T-helper 1 cell (primary cell): ENCODE results near the gene TMF1.
A peak's percentile ranks its signal among the peaks of the same experiment; 100 is the strongest.

ENCODE experiments used
- DNase-seq, 5 donors: peaks; one replicate each; pipeline ENCODE4 v3.0.0-alpha.2; 2012 to 2020
- total RNA-seq, 4 donors: gene quantifications; one replicate each; lab custom pipeline; 2026; lab: John Stamatoyannopoulos, UW

TMF1 gene
- total RNA-seq = 187 to 252 (median 209) reads per million in 4 donors

DNA sequence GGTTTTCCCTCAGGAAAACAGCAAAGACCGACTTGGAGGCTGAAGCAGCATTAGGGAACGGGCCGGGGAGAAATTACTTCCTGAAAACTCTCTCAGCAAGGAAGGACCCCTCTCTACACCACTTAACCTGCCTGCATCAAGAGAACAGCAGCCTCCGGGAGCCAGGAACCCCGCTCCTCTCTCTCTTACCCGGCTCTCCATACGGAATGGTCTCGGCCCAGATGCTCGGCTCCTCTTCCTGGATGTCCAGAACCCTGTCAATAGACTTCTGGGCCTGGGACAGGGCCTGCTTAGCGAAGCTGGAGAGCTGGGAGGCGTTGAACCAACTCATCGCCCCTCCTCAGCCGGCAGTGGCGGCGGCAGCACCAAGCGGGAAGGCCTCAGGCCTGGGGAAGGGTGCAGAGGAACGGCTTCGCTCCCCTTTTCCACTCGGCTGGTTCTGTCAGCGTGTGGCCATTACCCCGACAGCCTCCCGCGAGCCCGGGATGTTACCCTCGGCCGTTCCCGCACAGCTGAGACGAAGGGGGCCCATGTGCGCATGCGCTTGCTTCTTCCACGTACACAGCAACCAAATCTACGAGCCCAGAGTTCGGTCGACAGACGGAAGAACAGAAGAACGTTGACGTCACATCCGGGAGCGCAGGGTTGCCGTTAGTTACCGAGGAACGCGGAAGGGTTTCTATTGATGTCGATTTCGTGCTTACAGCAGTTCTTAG lies at the start of gene TMF1:
TSS of gene TMF1 (minus strand) at position 578 of the 716 bp plus-strand sequence. CDS start at position 331, 247 bp downstream.
- DNase-seq = peak; percentile 95 to 99 (median 98)

DNA sequence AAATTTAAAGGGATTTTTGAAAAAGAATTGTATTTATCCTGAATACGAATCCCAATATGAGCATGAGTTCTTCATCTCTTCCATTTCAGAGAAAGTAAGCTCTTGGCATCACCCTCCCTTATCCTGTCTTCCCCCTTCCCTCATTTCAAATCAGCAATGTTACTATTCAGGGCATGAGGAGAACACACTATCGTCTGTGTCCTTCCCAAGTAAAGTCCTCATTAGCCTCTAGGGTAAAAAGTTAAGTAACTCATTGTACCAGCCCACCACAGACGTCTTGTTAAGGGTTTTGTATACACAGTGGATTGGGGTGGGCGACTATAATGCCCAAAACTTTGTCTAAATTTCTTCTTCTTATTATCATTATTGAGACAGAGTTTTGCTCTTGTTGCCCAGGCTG lies 47.4 kb upstream of the TMF1 start:
- no peak for DNase-seq

GRCh38 chr3:69097407-69098086 lies 45.4 kb upstream of the TMF1 start:
- no peak for DNase-seq

- DNase-seq = no peak
Observed at GRCh38 chr3:69096299-69096698, 44.2 kb upstream of the TMF1 start.

DNA sequence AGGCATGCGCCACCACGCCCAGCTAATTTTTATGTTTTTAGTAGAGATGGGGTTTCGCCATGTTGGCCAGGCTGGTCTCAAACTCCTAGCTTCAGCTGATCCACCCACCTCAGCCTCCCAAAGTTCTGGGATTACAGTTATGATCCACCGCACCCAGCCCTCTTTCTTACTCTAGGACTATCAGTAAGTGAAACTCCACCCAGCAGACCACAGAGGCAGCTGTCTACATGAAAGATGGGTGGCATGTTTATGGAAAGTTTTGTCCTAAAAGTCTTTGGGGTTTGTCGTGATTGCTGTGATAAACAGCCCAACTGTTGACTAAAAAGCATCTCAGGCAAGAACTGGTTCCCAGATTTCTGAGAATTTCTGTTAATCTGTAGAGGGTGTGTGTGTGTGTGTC lies 43.5 kb upstream of the TMF1 start:
- DNase-seq = peak in 2 of 5 donors; percentile 13 to 53

DNA sequence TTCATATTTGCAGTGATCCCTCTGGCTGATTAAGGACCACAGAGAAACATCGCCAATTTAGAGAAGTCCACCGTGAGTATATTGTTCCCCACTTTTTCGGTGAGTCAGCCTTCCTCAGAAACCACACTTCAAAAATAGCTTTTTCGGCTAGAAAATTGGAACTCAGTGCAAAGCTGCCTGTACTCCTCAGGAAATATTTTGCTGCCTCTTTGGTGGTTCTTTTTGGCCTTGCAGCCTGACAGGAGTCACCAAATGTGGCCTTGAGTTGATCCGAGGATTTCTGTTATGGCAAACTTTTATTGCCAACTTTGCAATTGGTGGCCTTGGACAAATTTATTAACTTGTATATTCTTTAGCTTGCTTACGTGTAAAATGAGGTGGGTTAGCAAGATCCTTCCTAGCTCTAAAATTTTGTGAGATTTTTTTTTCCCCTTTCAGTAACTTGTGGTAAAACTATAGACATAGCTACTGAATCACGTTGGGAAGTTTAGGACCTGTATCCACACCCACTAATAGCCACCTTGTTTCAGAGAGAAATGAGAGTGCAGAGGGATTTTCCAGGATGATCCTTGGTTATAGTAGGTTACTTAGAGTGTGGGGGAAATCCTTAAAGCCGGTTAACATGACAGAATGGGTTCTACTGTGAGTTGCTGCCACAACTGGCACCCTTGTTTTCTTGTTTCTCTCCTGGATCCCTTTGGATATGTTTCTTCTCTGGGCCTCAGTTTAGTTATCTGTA lies 42.5 kb upstream of the TMF1 start:
- DNase-seq = no peak

DNA sequence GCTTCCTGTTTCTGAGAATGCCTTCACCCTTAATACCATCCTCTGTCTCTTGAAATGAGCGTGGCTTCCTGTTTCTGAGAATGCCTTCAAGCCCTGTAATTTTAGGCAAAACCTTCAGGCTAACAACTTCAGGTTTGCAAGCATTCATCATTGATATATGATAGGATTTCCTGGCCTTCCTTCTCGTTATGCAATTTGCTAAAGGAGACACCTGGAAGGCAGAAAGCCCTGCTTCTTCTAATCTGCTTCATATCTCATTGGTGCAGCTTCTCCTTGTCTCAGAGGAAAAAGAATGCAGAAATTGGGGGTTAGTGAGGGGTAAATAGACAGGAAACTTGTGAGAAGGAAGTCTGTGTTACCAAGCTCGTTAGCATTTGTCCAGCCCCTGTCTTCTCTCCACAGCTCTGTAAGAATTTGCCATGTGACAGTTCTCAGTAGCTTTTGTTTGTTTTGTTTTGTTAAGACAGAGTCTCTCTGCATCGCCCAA lies 39.9 kb upstream of the TMF1 start:
- peak in 2 of 5 donors; percentile 5 to 79 for DNase-seq

DNA sequence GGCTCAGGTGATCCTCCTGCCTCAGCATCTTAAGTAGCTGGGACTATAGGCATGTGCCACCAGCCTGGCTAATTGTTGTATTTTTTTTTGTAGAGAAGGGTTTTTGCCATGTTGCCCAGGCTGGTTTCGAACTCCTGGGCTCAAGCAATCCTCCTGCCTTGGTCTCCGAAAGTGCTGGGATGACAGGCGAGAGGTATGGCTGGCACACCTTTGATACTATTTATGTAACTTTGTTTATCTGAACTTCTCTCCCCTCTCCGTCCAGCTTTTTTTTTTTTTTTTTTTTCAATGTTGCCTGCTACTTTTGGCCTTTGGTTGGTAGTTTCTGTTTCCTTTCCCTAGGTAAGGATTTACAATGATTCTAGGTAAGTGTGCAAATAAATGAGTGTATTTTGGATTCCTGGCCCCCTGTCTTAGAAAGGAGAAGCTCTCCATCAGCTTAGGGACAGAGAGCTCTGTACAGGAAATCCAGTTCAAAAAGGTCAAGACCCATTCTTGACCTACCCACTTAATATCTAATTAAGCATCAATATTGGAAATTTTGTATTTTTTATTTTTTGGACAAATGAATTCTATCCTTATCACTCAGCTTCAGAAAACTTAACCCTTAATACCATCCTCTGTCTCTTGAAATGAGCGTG lies 39.4 kb upstream of the TMF1 start:
- no peak for DNase-seq

GRCh38 chr3:69090021-69090420 lies 37.9 kb upstream of the TMF1 start:
- no peak for DNase-seq

- peak in 1 of 5 donors; percentile 62 for DNase-seq
Observed at GRCh38 chr3:69088063-69088462, 35.9 kb upstream of the TMF1 start.

DNA sequence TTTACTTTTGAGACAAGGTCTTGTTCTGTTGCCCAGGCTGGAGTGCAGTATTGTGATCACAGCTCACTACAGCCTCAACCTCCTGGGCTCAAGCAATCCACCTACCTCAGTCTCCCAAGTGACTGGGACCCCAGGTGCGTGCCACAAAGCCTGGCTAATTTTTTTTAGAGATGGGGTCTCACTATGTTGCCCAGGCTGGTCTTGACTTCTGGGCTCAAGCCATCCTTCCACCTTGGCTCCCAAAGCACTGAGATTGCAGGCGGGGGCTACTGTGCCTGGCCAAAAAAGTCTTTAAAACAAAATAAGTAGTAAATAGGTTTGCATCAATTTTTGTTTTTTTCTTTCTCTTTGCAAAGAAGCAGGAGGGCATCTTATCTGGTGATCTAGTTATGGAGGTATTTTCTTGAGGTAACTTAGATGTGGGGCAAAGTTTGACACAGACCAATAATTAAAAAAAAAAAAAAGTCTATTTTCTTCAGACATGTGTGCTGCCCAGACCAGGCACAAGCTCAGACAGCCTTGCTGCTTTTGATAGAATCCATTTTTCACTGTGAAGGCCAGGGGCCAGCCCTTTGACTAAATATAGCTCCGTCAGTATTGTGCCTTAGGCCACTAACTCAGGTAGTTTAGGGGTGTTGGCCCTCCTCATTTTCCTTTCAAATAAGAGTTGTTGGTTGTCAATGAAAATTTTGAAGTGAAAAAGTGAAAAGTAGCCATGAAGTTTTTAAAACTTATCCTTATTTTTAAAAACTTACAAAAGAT lies 35.1 kb upstream of the TMF1 start:
- no peak for DNase-seq

DNA sequence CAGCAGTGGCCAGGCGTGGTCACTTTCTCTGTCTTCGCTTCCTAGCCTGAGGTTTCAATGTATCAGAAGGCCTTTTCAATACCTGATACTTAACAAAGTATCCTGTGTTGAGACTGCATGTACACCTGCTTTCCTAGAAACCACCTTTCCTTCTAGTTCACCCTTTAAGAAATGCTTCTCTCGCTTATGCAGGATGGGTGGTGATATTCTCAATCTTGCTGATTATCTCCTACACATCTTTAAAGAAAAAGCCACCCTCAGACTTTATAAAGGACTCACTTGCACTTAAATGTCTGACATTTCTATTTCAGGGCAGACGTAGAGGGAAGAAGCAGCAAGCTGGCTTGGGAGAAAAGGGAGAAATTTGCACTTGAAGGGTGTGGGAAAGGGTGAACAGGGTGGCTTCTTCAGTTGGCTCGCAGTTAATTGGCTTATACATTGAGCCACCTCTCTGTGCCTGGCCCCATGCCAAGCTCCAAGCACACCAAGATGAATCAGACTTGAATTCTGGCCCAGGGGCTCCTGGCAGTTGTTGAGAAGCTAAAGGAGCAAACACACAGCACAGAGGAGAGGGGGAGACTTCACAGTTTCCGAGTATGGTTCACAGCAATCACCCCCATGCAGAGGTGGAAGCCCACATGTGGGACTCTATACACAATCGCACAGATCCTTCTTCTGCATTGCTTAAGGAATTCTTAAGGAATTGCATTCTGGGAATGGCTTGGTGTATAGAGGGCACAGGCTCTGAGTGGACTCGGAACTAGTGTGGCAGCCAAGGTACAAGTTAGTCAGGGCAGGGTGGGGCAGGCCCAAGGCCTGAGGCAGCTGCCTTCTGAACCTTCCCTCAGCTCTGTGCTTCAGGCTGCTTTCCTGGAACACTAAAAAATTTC lies 33.9 kb upstream of the TMF1 start:
- peak; percentile 26 to 72 (median 49) for DNase-seq

DNA sequence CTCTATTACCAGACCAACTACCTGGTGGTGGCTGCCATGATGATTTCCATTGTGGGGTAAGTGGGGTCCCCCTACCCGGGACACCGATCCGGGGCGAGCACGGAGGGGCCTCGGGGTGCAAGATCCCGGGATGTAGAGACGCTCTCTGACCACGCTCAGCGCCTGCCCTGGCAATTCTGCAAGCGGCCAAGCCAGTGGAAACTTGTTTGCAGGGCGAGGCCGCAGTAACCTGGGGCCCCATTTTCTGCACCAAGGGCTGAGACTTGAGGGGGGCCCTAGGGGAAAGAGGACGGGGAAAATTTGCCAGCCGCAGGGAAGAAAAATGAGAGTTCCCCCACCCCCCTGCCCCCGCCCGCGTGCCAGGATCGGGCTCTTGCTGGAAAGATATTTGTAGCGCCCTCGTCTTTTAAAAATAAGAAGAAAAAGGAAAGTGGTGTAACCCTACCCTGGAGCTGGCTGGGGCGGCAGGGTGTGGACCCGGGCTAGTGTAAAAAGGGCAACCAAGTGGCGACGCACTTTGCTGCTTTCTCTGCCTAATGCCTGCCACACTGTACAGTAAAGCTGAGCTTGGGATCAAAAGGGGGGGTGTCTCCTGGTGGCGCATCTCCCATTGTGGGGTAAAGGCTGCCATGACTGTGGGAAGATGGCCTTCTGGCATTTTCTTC lies 33.2 kb upstream of the TMF1 start:
- DNase-seq = peak in 1 of 5 donors; percentile 20

DNA sequence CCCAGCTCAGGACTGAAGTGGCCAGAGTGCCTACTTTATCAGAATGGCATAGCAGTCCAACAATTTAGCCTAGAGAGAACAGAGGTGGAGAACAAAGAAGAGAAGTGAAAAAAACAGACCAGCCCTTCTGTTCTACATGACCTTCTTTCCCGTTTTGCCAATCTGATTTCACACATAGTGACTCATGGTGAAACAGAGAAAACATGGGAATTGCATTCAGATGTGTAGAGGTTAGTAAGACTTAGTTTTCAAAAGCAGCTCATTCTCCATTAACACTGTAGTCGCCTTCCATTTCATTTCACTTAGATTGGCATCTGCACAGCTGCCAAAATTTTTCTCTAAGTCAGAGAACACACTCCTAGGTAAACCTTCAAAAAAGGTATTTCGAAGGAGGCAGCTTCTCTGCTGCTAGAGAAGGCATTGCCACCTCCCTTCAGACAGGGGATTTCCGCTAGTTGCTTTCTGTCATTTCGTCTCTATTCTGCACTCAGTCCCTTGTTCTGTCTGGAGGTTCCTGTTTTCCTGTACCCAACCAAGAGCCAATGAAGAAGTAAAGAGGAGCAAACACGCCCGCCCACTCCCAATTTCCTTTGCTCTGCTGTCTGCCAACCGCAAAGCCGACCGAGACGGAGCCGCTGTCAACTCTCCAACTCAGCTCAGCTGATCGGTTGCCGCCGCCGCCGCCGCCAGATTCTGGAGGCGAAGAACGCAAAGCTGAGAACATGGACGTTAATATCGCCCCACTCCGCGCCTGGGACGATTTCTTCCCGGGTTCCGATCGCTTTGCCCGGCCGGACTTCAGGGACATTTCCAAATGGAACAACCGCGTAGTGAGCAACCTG lies 32.4 kb upstream of the TMF1 start, which contains the start of gene ARL6IP5:
TSS of gene ARL6IP5 (plus strand) at position 612 of the 842 bp plus-strand sequence. CDS start at position 723, 111 bp downstream.
- DNase-seq = peak; percentile 81 to 96 (median 89)

DNA sequence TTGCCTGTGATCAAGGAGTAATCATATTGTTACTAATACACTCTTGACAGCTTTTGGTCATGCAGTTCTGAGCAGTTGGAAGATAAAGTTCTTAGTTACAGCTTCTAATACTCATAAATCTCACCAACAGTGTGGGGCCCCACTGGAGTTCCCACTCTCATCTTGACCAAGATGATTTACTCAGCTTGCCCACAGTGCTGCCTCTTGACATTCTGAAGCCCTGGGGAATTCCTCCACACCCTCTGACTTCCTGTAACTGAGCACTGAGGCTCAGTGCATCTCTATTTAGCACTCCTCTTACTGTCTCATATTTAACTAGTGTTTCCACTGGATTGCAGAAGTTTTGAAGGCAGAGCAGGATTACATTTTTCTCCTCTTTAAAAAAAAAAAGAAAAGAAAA lies 30.7 kb upstream of the TMF1 start:
- peak; percentile 35 to 77 (median 48) for DNase-seq

GRCh38 chr3:69082361-69082760 lies 30.2 kb upstream of the TMF1 start:
- DNase-seq = no peak

DNA sequence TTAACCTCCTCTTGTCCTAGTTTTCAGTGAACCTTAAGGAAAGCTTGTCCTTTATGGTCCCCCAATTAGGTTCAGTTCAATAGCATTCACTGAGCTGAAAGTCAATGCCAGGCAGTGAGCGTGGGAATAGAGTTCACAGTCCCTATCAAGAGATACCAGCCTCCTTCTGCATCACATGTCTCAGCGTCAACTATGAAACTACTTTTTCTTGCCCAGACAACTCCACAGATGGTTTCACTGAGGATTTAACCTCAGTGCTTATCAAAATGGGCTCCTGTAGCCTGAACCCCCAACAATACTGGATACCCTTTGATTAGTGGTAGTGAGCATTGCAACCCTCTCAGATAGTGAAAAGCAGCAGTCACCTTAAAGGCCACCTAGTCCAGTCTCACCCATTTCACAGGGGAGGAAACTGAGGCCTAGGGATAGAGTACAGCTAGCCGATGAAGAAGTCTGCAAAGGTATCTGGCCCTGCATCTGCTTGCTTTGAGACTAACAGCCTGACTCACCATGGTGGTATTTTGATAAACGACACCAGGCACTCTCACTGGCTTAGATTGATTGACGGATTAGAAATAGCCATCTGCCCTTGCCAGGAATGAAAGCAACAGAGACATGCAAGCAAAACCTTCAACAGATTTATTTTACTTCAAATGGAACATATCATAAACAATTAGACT lies 29.6 kb upstream of the TMF1 start:
- peak in 1 of 5 donors; percentile 38 for DNase-seq

DNA sequence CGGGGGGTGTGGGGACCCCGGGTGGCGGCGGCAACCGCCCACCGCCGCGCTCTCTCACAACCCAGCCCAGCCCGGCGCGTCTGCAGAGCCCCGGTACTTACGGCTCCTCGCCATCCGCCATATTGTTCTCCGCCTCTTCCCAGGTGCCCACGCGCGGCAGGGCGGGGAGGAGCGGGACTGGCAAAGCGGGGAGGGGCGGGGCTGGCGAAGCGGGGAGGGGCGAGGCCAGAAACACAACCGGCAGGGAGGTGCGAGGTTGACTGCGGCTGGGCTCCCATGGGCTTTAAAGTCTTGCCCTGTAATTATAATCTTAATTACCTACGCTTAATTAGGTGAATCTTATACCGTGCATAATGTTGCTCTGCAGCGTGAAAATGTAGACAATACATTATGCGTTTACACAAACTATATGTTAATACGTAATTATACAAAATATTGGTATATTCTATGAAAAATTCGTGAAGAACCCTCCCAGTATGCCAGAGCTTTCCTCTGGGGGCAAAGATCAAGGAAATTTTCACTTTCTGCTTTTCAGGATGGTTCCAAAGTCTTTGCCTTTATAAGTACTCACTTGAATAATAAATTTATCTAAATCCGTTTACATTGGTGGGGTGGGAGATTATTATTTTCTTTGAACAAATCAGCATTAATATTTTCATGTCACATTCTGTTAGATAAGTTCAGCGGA lies 28.2 kb upstream of the TMF1 start, which contains the start of gene UBA3:
TSS of gene UBA3 (minus strand) at position 133 of the 688 bp plus-strand sequence. CDS start at position 121, 12 bp downstream.
- DNase-seq = peak; percentile 85 to 90 (median 90)
